Cerebellar cortex (tissue), 1 donor: ENCODE results near the gene ASXL2.
"Not testable (repeated sequence)": the region's sequence is repeated elsewhere in the genome, so short reads cannot be mapped to it uniquely, and the experiment has no call there.

Experiments
- DNase-seq: peaks from one replicate; pipeline ENCODE4 v3.0.0-alpha.2; 2015; ENCODE audit warnings: low spot score

ASXL2 gene

GRCh38 chr2:25832897-25833296 lies 45.4 kb downstream of the ASXL2 start:
- no peak for DNase-seq

GRCh38 chr2:25831746-25832449 lies 46.4 kb downstream of the ASXL2 start:
- DNase-seq, result no peak

GRCh38 chr2:25829828-25830227 lies 48.5 kb downstream of the ASXL2 start:
- no peak for DNase-seq

GRCh38 chr2:25829377-25829704 lies 48.9 kb downstream of the ASXL2 start:
- DNase-seq, result no peak

GRCh38 chr2:25828532-25829376 lies 49.5 kb downstream of the ASXL2 start:
- not testable (repeated sequence) for DNase-seq

- no peak for DNase-seq
Measured at GRCh38 chr2:25825238-25825637, 53.0 kb downstream of the ASXL2 start.

GRCh38 chr2:25824718-25825117 lies 53.6 kb downstream of the ASXL2 start:
- no peak for DNase-seq

- no peak for DNase-seq
Measured at GRCh38 chr2:25824216-25824615, 54.1 kb downstream of the ASXL2 start.

GRCh38 chr2:25822190-25823117 lies 55.8 kb downstream of the ASXL2 start:
- DNase-seq, result no peak

- no peak for DNase-seq
Measured at GRCh38 chr2:25821225-25822056, 56.8 kb downstream of the ASXL2 start.

GRCh38 chr2:25819597-25820039 lies 58.7 kb downstream of the ASXL2 start:
- no peak for DNase-seq

- DNase-seq, result no peak
Measured at GRCh38 chr2:25817630-25818029, 60.7 kb downstream of the ASXL2 start.

GRCh38 chr2:25817006-25817405 lies 61.3 kb downstream of the ASXL2 start:
- DNase-seq, result no peak

GRCh38 chr2:25816249-25816648 lies 62.0 kb downstream of the ASXL2 start:
- no peak for DNase-seq

- DNase-seq, result no peak
Measured at GRCh38 chr2:25814681-25815080, 63.6 kb downstream of the ASXL2 start.

GRCh38 chr2:25810428-25810827 lies 67.9 kb downstream of the ASXL2 start:
- DNase-seq, result no peak

GRCh38 chr2:25809646-25810045 lies 68.6 kb downstream of the ASXL2 start:
- DNase-seq, result no peak

GRCh38 chr2:25808006-25808383 lies 70.3 kb downstream of the ASXL2 start:
- DNase-seq, result no peak

- no peak for DNase-seq
Measured at GRCh38 chr2:25806941-25807340, 71.3 kb downstream of the ASXL2 start.

- DNase-seq, result no peak
Measured at GRCh38 chr2:25805987-25806386, 72.3 kb downstream of the ASXL2 start.

GRCh38 chr2:25804338-25804737 lies 73.9 kb downstream of the ASXL2 start:
- no peak for DNase-seq

- no peak for DNase-seq
Measured at GRCh38 chr2:25799301-25799700, 79.0 kb downstream of the ASXL2 start.
